Measurements from ENCODE around the gene ENPP1. TPM values are rescaled to one million over a fixed set of nuclear protein-coding genes. Genes with fewer than 3 reads are reported as not detected.

The ENPP1 gene
- total RNA-seq, 4 donors from 2014 or later = 49.7 to 111 (median 62.6) TPM

DNA sequence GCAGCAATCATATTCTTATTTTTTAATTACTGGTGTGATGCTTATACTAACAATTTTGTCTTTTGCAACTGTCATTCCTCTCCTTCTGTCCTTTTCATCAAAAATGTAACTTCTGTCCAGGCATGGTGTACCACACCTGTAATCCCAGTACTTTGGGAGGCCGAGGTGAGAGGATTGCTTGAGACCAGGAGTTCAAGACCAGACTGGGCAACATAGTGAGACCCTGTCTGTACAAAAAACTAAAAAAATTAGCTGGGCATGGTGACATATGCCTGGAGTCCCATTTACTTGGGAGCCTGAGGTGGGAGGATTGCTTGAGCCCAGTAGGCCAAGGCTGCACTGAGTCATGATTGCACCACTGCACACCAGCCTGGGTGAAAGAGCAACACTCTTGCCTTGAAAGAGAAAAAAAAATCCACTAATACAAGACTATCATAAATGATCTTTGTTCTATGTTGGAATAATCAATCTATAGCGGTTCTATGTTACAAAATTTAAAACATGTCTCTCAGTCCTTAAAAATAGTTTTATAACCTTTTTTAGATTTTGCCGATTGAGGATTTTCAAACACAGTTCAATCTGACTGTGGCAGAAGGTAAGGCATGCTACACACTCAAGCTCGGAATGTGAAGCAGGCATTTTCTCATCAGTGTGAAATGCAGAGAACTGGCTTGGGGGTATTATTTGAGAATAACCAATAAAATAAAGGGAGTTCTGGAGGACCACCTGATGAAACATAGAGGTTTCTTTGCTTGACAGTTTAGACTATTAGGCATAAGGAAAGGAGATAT is 70.4 kb downstream of the ENPP1 start:
- Histone ChIP-seq H3K9me3 (no peaks in the 10 kb centered on the region), H3K36me3 (peaks cover 5 to 20% of the 10 kb centered on the region in 2 donors)
- intact Hi-C loops (cut with DNase I) = no loop called here

DNA sequence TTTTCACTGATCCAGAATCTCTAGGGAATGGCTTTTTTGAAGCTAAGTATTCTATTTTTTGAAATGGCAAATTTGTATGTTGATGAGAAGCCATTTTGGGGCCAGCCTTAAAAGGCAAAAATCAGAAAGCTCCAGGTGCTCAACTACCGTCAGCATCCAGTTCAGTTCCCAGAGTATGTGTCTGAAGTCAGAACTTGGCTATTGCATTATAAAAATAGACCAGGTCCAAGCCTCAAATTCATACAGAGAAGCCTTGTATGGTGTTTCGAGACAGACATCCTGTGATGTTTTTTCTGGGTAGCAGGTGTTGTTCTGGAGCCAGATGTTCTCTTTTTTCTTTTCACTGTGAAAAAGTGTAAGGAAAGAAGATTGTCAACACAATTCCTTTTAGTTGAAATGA is 75.2 kb downstream of the ENPP1 start:
- Histone ChIP-seq H3K9me3 (no peaks in the 10 kb centered on the region), H3K36me3 (peaks cover 0 to 14% of the 10 kb centered on the region in 2 donors), H3K27ac (no peak overlapping the region), H3K4me3 (replicated peaks in 1 of 3) (no peak overlapping the region), H3K4me1 (no peaks in the 10 kb centered on the region), H3K27me3 (no peaks in the 10 kb centered on the region)
- 87 to 91% methylated on average over 2 of the region's 2 CpGs for WGBS, 2 donors
- no peak for TF ChIP-seq POLR2A (IDR thresholded peaks at IDR 0.05)
- TF ChIP-seq, protein P1, sequence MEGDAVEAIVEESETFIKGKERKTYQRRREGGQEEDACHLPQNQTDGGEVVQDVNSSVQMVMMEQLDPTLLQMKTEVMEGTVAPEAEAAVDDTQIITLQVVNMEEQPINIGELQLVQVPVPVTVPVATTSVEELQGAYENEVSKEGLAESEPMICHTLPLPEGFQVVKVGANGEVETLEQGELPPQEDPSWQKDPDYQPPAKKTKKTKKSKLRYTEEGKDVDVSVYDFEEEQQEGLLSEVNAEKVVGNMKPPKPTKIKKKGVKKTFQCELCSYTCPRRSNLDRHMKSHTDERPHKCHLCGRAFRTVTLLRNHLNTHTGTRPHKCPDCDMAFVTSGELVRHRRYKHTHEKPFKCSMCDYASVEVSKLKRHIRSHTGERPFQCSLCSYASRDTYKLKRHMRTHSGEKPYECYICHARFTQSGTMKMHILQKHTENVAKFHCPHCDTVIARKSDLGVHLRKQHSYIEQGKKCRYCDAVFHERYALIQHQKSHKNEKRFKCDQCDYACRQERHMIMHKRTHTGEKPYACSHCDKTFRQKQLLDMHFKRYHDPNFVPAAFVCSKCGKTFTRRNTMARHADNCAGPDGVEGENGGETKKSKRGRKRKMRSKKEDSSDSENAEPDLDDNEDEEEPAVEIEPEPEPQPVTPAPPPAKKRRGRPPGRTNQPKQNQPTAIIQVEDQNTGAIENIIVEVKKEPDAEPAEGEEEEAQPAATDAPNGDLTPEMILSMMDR (IDR thresholded peaks at IDR 0.05) = no peak
- intact Hi-C loops (cut with DNase I) = no loop called here
- no peak for DNase-seq

More for the DNA sequence above, 70.4 kb downstream of the ENPP1 start:
- no peak for DNase-seq
- Histone ChIP-seq H3K4me1 (no peaks in the 10 kb centered on the region), H3K4me3 (replicated peaks in 1 of 3) (no peak overlapping the region), H3K27me3 (no peaks in the 10 kb centered on the region), H3K27ac (no peak overlapping the region)
- no peak for TF ChIP-seq POLR2A (IDR thresholded peaks at IDR 0.05)
- TF ChIP-seq, protein P1 (IDR thresholded peaks at IDR 0.05) = no peak
- 95 to 96% methylated on average over 4 of the region's 4 CpGs for WGBS, 2 donors

DNA sequence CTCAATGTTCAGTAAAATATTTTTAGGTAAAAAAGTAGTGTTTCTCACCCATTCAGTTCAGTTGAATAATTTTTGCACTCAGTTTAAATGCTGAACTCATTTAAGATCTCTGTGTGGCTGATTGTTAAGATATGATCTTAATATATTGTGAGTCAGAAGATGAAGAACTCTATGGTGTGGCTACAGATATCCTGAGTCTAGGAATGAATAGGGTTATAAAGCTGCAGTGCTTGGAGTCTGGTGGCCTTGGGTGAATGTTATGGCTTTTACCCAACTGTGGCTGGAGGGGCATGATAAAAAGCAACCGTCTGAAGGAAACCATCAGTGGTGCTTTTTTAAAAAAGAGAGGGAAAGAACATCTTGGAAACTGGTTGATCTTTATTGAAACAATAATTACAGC is 77.4 kb downstream of the ENPP1 start:
- TF ChIP-seq, protein P1 (IDR thresholded peaks at IDR 0.05) = no peak
- no peak for TF ChIP-seq POLR2A (IDR thresholded peaks at IDR 0.05)
- Histone ChIP-seq H3K27me3 (no peaks in the 10 kb centered on the region), H3K4me1 (no peaks in the 10 kb centered on the region), H3K9me3 (no peaks in the 10 kb centered on the region), H3K4me3 (replicated peaks in 1 of 3) (no peak overlapping the region), H3K36me3 (peaks cover 17 to 18% of the 10 kb centered on the region in 2 donors), H3K27ac (no peak overlapping the region)
- WGBS, 2 donors = 68 to 84% methylated on average over 1 of the region's 1 CpG
- no peak for DNase-seq
- intact Hi-C loops (cut with DNase I) = no loop called here

DNA sequence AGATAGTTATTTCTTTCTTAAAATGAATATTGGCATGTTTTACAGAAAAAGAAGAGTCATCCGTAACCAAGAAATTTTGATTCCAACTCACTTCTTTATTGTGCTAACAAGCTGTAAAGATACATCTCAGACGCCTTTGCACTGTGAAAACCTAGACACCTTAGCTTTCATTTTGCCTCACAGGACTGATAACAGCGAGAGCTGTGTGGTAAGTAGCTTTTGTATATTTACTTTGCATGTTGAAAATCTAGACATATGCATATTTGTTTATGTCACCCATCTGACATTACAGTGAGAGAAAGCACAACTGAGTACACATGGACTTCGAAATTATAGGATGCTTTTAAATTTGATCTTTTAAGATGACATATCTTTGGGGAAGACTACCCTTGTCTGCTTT is 78.7 kb downstream of the ENPP1 start:
- intact Hi-C loops (cut with DNase I) = no loop called here
- 93 to 94% methylated on average over 4 of the region's 4 CpGs for WGBS, 2 donors
- TF ChIP-seq POLR2A (IDR thresholded peaks at IDR 0.05) = no peak
- TF ChIP-seq, protein P1 (IDR thresholded peaks at IDR 0.05) = no peak
- peaks cover 14 to 27% of the 10 kb centered on the region in 2 donors for H3K36me3 ChIP-seq
- H3K4me3 ChIP-seq (replicated peaks in 1 of 3) = no peak overlapping the region
- no peaks in the 10 kb centered on the region for H3K9me3 ChIP-seq
- no peaks in the 10 kb centered on the region for H3K27me3 ChIP-seq
- no peak overlapping the region for H3K27ac ChIP-seq
- no peak for DNase-seq
- no peaks in the 10 kb centered on the region for H3K4me1 ChIP-seq

DNA sequence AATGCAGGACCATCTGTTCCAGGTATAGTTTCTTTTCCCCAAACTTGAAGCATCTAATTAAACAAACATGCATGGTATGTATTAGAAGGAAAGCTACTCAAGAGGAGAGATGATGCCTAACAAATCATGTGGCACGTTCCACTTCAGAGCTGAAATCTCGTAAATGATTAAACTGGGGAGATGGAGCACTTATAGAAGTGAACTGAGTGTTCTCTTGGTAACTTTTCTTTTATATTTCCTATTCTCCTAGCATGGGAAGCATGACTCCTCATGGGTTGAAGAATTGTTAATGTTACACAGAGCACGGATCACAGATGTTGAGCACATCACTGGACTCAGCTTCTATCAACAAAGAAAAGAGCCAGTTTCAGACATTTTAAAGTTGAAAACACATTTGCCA is 82.3 kb downstream of the ENPP1 start:
- intact Hi-C loops (cut with DNase I) = no loop called here
- no peak for DNase-seq
- WGBS, 2 donors = 69 to 86% methylated on average over 3 of the region's 3 CpGs
- Histone ChIP-seq H3K27me3 (no peaks in the 10 kb centered on the region), H3K27ac (no peak overlapping the region), H3K4me3 (replicated peaks in 1 of 3) (no peak overlapping the region), H3K4me1 (peaks cover 5 to 18% of the 10 kb centered on the region in 2 donors), H3K36me3 (peaks cover 14 to 27% of the 10 kb centered on the region in 2 donors), H3K9me3 (no peaks in the 10 kb centered on the region)
- TF ChIP-seq POLR2A (IDR thresholded peaks at IDR 0.05) = no peak
- TF ChIP-seq, protein P1 (IDR thresholded peaks at IDR 0.05) = no peak
